Liver (tissue), 9 donors: ENCODE measurements around the gene PSMD6. TPM values are rescaled to one million over a fixed set of nuclear protein-coding genes. Genes with fewer than 3 reads are reported as not detected.

Experiments used
- DNase-seq: peaks from one replicate; pipeline ENCODE4 v3.0.0-alpha.2; 2017; ENCODE audit warnings: low spot score
- H3K27ac ChIP-seq, 2 donors: one replicate each; pipeline ENCODE4 v1.7.0; 2013; ENCODE audit warnings: inconsistent platforms in 2 of 2, low read length in 2 of 2, control low read depth in 1 of 2, low read depth in 1 of 2, mild to moderate bottlenecking in 1 of 2
- H3K27me3 ChIP-seq, 4 donors: one replicate each; pipeline versions ENCODE4 v1.6.1 to v1.7.0; 2013; ENCODE audit warnings: low read length in 3 of 4, inconsistent platforms in 1 of 4, mild to moderate bottlenecking in 1 of 4, moderate library complexity in 1 of 4; ENCODE audit not compliant: control insufficient read depth in 4 of 4, insufficient read depth in 4 of 4
- H3K36me3 ChIP-seq, 4 donors: one replicate each; pipeline versions ENCODE4 v1.6.1 to v1.7.0; 2013; ENCODE audit warnings: low read length in 3 of 4, mild to moderate bottlenecking in 3 of 4, low read depth in 1 of 4, moderate library complexity in 1 of 4; ENCODE audit not compliant: control insufficient read depth in 4 of 4, insufficient read depth in 3 of 4
- H3K4me1 ChIP-seq, 4 donors: one replicate each; pipeline versions ENCODE4 v1.6.1 to v1.7.0; 2013; ENCODE audit warnings: low read length in 3 of 4, mild to moderate bottlenecking in 3 of 4, moderate library complexity in 1 of 4; ENCODE audit not compliant: control insufficient read depth in 4 of 4, insufficient read depth in 4 of 4
- H3K4me3 ChIP-seq, 3 donors: one replicate each; pipeline versions ENCODE4 v1.6.1 to v1.7.0; 2013; ENCODE audit warnings: low read length in 3 of 3, control low read depth in 1 of 3, low read depth in 1 of 3, mild to moderate bottlenecking in 1 of 3
- H3K9ac ChIP-seq, 2 donors: one replicate each; pipeline ENCODE4 v1.7.0; 2013; ENCODE audit warnings: low read length in 2 of 2, mild to moderate bottlenecking in 2 of 2, moderate library complexity in 2 of 2, control low read depth in 1 of 2, low read depth in 1 of 2
- H3K9me3 ChIP-seq, 4 donors: one replicate each; pipeline versions ENCODE4 v1.6.1 to v1.7.0; 2013; ENCODE audit warnings: low read length in 3 of 4; ENCODE audit not compliant: control insufficient read depth in 4 of 4
- FOXA1 ChIP-seq: IDR thresholded peaks from 2 replicates; pipeline ENCODE4 v1.6.1; 2016; ENCODE audit warnings: antibody characterized with exemption
- GABPA ChIP-seq, 2 donors: IDR thresholded peaks in 1 of 2; conservative IDR thresholded peaks in 1 of 2; 2 replicates each; pipeline ENCODE4 v1.6.1; 2016; ENCODE audit warnings: antibody characterized with exemption in 2 of 2, mild to moderate bottlenecking in 1 of 2, moderate library complexity in 1 of 2
- HNF4A ChIP-seq, 2 donors: conservative IDR thresholded peaks; 2 replicates each; pipeline ENCODE4 v1.6.1; 2016; ENCODE audit warnings: antibody characterized with exemption in 2 of 2, mild to moderate bottlenecking in 2 of 2
- JUND ChIP-seq, 2 donors: IDR thresholded peaks; 2 replicates each; pipeline ENCODE4 v1.6.1; 2016; ENCODE audit warnings: antibody characterized with exemption in 2 of 2
- NR2F2 ChIP-seq: IDR thresholded peaks from 2 replicates; pipeline ENCODE4 v1.6.1; 2016; ENCODE audit warnings: antibody characterized with exemption
- RAD21 ChIP-seq, 2 donors: IDR thresholded peaks; 2 replicates each; pipeline ENCODE4 v1.6.1; 2016; ENCODE audit warnings: antibody characterized with exemption in 2 of 2, mild to moderate bottlenecking in 2 of 2
- RXRA ChIP-seq, 2 donors: IDR thresholded peaks; 2 replicates each; pipeline ENCODE4 v1.6.1; 2017 to 2018; ENCODE audit warnings: antibody characterized with exemption in 2 of 2, mild to moderate bottlenecking in 1 of 2
- SP1 ChIP-seq: IDR thresholded peaks from 2 replicates; pipeline ENCODE4 v1.6.1; 2018; ENCODE audit warnings: antibody characterized with exemption, mild to moderate bottlenecking
- TAF1 ChIP-seq: conservative IDR thresholded peaks from 2 replicates; pipeline ENCODE4 v1.6.1; 2016; ENCODE audit warnings: antibody characterized with exemption, mild to moderate bottlenecking
- YY1 ChIP-seq: IDR thresholded peaks from 2 replicates; pipeline ENCODE4 v1.6.1; 2016; ENCODE audit warnings: antibody characterized with exemption, mild to moderate bottlenecking
- WGBS: extraction: QIAGEN DNeasy Blood & Tissue Kit; methylation state at CpG from one replicate; pipeline ENCODE4 v1.1.7; 2013; 5-methylcytosine and 5-hydroxymethylcytosine counted together
- polyA plus RNA-seq, 2 donors: library from polyadenylated mRNA; stranded (reverse) in 1 of 2; unstranded in 1 of 2; fragments of 200-250 nt in 1 of 2; fragments of >200 nt in 1 of 2; fragmentation: Nextera tagmentation in 1 of 2; extraction: Ambion mirVana in 1 of 2; gene quantifications; one replicate each; pipeline versions ENCODE4 v1.2.1 to v1.2.3, GENCODE V29; 2013 to 2015
- total RNA-seq, 2 donors: library from RNA; depleted of rRNA; stranded (reverse); fragments of >200 nt; gene quantifications; one replicate each; pipeline ENCODE4 v1.2.3, GENCODE V29; 2014
- TF ChIP-seq, protein P1 (sequence below): fragments of 150-350 bp; IDR thresholded peaks from 2 replicates; pipeline ENCODE4 v1.5.1; 2017; ENCODE audit warnings: improper control_type of control experiment, low read depth, low read length; ENCODE audit not compliant: missing input control
- TF ChIP-seq, protein P2 (sequence below): IDR thresholded peaks from 2 replicates; pipeline ENCODE4 v1.6.1; 2016; ENCODE audit warnings: antibody characterized with exemption
- TF ChIP-seq, protein P3 (sequence below): IDR thresholded peaks from 2 replicates; pipeline ENCODE4 v1.6.1; 2016; ENCODE audit warnings: antibody characterized with exemption
- donor health status: healthy.
- donor health status: healthy.
- donor health status: healthy.
- donor health status: healthy.
- donor health status: healthy.

The PSMD6 gene
- total and polyA plus RNA-seq, 4 donors = 49.3 to 72.7 (median 54.9) TPM

DNA sequence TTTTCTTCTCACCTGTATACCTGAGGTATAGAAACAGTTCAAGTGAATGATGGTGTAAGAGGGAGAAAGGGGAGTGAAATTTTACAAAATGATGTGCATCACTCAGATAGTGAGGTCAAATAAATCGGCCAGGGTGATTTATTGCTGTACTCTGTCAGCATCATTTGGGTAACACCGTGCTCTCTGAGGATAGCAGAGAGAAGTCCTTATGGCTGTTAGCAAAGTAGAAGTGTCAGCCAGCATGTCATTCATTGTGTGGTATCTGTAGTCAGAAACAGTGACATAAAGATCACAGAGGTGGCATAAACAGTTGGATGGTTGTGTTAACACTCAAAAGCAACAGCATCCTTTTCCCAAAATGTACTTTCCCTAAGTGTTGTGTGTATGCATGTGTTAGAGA lies 53.4 kb downstream of the PSMD6 start:
- WGBS = 22% methylated on average over 2 of the region's 2 CpGs
- Histone ChIP-seq H3K27ac (peak overlapping the region in 1 of 2 donors; percentile 62), H3K4me1 (peaks cover 19 to 68% (median 62%) of the 10 kb centered on the region in 4 donors), H3K27me3 (no peaks in the 10 kb centered on the region), H3K9ac (peak overlapping the region in 1 of 2 donors; percentile 2), H3K9me3 (no peaks in the 10 kb centered on the region), H3K36me3 (no peaks in the 10 kb centered on the region), H3K4me3 (no peak overlapping the region)
- no peak for TF ChIP-seq FOXA1
- no peak for TF ChIP-seq TAF1
- no peak for TF ChIP-seq YY1
- no peak for TF ChIP-seq GABPA (IDR thresholded peaks at IDR 0.05 in 1 of 2, conservative IDR thresholded peaks at IDR 0.05 in 1 of 2)
- TF ChIP-seq, protein P1, sequence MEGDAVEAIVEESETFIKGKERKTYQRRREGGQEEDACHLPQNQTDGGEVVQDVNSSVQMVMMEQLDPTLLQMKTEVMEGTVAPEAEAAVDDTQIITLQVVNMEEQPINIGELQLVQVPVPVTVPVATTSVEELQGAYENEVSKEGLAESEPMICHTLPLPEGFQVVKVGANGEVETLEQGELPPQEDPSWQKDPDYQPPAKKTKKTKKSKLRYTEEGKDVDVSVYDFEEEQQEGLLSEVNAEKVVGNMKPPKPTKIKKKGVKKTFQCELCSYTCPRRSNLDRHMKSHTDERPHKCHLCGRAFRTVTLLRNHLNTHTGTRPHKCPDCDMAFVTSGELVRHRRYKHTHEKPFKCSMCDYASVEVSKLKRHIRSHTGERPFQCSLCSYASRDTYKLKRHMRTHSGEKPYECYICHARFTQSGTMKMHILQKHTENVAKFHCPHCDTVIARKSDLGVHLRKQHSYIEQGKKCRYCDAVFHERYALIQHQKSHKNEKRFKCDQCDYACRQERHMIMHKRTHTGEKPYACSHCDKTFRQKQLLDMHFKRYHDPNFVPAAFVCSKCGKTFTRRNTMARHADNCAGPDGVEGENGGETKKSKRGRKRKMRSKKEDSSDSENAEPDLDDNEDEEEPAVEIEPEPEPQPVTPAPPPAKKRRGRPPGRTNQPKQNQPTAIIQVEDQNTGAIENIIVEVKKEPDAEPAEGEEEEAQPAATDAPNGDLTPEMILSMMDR = no peak
- DNase-seq = no peak

DNA sequence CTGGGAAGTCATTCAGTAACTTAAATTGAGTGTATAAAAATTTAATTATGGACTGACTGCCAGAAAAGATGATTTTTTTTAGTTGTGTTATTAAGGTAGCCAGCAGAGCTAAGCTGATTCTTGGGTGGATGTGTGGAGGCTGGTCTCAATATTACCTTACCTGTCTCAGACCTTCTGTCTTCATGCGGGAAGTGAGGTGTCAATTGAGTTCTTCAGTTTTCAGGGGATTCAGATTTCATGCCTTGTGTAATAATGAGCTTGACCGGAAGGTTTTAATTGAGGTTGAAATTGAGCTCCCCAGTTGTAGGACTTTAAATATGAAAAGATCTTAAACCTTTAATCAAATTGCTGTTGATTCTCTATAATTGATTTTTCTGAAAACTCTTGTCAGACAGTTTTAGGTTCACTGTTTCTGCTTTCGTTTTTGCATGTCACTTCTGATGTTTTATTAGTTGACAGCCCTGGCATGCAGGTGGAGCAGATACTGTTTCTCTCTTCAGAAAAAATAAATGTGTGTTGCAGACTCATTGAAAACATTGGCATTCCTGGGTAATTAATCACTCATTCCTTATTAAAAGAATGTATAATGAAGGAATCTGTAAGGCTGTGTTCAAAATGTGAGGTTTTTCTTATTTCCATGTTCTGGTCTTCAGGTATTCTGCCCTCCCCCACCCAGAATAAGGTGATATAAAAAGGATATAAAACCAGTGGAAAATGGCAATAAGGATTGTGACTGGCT lies 54.5 kb downstream of the PSMD6 start:
- DNase-seq = no peak
- no peaks in the 10 kb centered on the region for H3K27me3 ChIP-seq
- peak overlapping the region; percentile 62 to 87 for H3K27ac ChIP-seq
- H3K9ac ChIP-seq = peak overlapping the region; percentile 54 to 86
- WGBS = 12% methylated on average over 3 of the region's 3 CpGs
- H3K9me3 ChIP-seq = no peaks in the 10 kb centered on the region
- no peak for TF ChIP-seq SP1
- TF ChIP-seq, protein P1 = no peak
- TF ChIP-seq, protein P2, sequence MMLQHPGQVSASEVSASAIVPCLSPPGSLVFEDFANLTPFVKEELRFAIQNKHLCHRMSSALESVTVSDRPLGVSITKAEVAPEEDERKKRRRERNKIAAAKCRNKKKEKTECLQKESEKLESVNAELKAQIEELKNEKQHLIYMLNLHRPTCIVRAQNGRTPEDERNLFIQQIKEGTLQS = no peak
- TF ChIP-seq NR2F2 = no peak
- no peak for TF ChIP-seq TAF1
- no peak for TF ChIP-seq RAD21 (IDR thresholded peaks at IDR 0.05)
- no peak for TF ChIP-seq RXRA (IDR thresholded peaks at IDR 0.05)
- TF ChIP-seq GABPA (IDR thresholded peaks at IDR 0.05 in 1 of 2, conservative IDR thresholded peaks at IDR 0.05 in 1 of 2) = no peak
- TF ChIP-seq HNF4A (conservative IDR thresholded peaks at IDR 0.05) = no peak
- TF ChIP-seq JUND (IDR thresholded peaks at IDR 0.05) = no peak
- TF ChIP-seq, protein P3, sequence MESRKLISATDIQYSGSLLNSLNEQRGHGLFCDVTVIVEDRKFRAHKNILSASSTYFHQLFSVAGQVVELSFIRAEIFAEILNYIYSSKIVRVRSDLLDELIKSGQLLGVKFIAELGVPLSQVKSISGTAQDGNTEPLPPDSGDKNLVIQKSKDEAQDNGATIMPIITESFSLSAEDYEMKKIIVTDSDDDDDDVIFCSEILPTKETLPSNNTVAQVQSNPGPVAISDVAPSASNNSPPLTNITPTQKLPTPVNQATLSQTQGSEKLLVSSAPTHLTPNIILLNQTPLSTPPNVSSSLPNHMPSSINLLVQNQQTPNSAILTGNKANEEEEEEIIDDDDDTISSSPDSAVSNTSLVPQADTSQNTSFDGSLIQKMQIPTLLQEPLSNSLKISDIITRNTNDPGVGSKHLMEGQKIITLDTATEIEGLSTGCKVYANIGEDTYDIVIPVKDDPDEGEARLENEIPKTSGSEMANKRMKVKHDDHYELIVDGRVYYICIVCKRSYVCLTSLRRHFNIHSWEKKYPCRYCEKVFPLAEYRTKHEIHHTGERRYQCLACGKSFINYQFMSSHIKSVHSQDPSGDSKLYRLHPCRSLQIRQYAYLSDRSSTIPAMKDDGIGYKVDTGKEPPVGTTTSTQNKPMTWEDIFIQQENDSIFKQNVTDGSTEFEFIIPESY = no peak
- H3K4me1 ChIP-seq = peaks cover 16 to 69% (median 64%) of the 10 kb centered on the region in 4 donors
- no peaks in the 10 kb centered on the region for H3K36me3 ChIP-seq
- peak overlapping the region; percentile 21 to 68 (median 46) for H3K4me3 ChIP-seq
